ENCODE data around the gene HSPB7. TPM values are rescaled to one million over a fixed set of nuclear protein-coding genes. Genes with fewer than 3 reads are reported as not detected.

HSPB7 gene
- polyA plus RNA-seq, 1 donor (not counting 4 experiments of a cell fraction or from before 2014, with no cell fraction given): 0.05 TPM

- H3K4me1 ChIP-seq (ENCODE audit: control insufficient read depth, extremely low read depth, insufficient read depth, low read length): peaks cover 9% of the 10 kb centered on the region
- no peaks in the 10 kb centered on the region for H4K20me1 ChIP-seq (ENCODE audit: control insufficient read depth, extremely low read depth, insufficient read depth, low read length)
- DNase-seq (ENCODE audit: low read depth, low spot score) (no peak), FAIRE-seq (no peak)
- no peak overlapping the region for H3K4me2 ChIP-seq (ENCODE audit: control insufficient read depth, extremely low read depth, insufficient read depth, low read depth, low read length)
- no peak overlapping the region for H2AFZ ChIP-seq (ENCODE audit: control insufficient read depth, low read length)
- no peaks in the 10 kb centered on the region for H3K27me3 ChIP-seq (ENCODE audit: control insufficient read depth, extremely low read depth, insufficient read depth, low read length)
- H3K9me1 ChIP-seq (ENCODE audit: control insufficient read depth, extremely low read depth, insufficient read depth, low read length): no peaks in the 10 kb centered on the region
- no peak overlapping the region for H3K4me3 ChIP-seq (ENCODE audit: control insufficient read depth in 2 of 3, extremely low read depth in 1 of 3, insufficient read depth in 2 of 3, low read depth in 1 of 3, low read length in 3 of 3)
- H3K9me3 ChIP-seq (ENCODE audit: control insufficient read depth, low read depth, low read length): no peaks in the 10 kb centered on the region
- no peak for TF ChIP-seq EZH2 (IDR thresholded peaks at IDR 0.05; ENCODE audit: low read length)
- TF ChIP-seq CTCF (optimal IDR thresholded peaks at IDR 0.05 in 1 of 3, IDR thresholded peaks at IDR 0.05 in 1 of 3, conservative IDR thresholded peaks at IDR 0.05 in 1 of 3; ENCODE audit: extremely low read depth in 1 of 3, insufficient read depth in 2 of 3, low read length in 3 of 3): no peak
- peaks cover 15 to 29% of the 10 kb centered on the region in 2 experiments for H3K36me3 ChIP-seq (ENCODE audit: control insufficient read depth in 2 of 2, extremely low read depth in 1 of 2, insufficient read depth in 2 of 2, low read length in 2 of 2)
- H3K9ac ChIP-seq (ENCODE audit: control insufficient read depth, extremely low read depth, insufficient read depth, low read length): no peak overlapping the region
- H3K79me2 ChIP-seq (ENCODE audit: control insufficient read depth, insufficient read depth, low read length): peaks cover 70% of the 10 kb centered on the region
- H3K27ac ChIP-seq (ENCODE audit: control insufficient read depth, insufficient read depth, low read length): no peak overlapping the region
- dilution Hi-C loops (cut with MboI; ENCODE audit: extremely low pct_ligation_motif_present, low sequenced_read_pairs): no loop called here
These were observed 48.4 kb downstream of the HSPB7 start for GRCh38 chr1:15969321-15969880.

- H3K4me3 ChIP-seq (ENCODE audit: control insufficient read depth in 2 of 3, extremely low read depth in 1 of 3, insufficient read depth in 2 of 3, low read depth in 1 of 3, low read length in 3 of 3): no peak overlapping the region
- H3K4me1 ChIP-seq (ENCODE audit: control insufficient read depth, extremely low read depth, insufficient read depth, low read length): peaks cover 9% of the 10 kb centered on the region
- H3K9me1 ChIP-seq (ENCODE audit: control insufficient read depth, extremely low read depth, insufficient read depth, low read length): no peaks in the 10 kb centered on the region
- peaks cover 59% of the 10 kb centered on the region for H3K79me2 ChIP-seq (ENCODE audit: control insufficient read depth, insufficient read depth, low read length)
- no peak for DNase-seq (ENCODE audit: low read depth, low spot score)
- H4K20me1 ChIP-seq (ENCODE audit: control insufficient read depth, extremely low read depth, insufficient read depth, low read length): no peaks in the 10 kb centered on the region
- no peaks in the 10 kb centered on the region for H3K9me3 ChIP-seq (ENCODE audit: control insufficient read depth, low read depth, low read length)
- no peak overlapping the region for H3K9ac ChIP-seq (ENCODE audit: control insufficient read depth, extremely low read depth, insufficient read depth, low read length)
- no peak overlapping the region for H3K4me2 ChIP-seq (ENCODE audit: control insufficient read depth, extremely low read depth, insufficient read depth, low read depth, low read length)
- dilution Hi-C loops (cut with MboI; ENCODE audit: extremely low pct_ligation_motif_present, low sequenced_read_pairs): no loop called here
- no peaks in the 10 kb centered on the region for H3K27me3 ChIP-seq (ENCODE audit: control insufficient read depth, extremely low read depth, insufficient read depth, low read length)
- H3K36me3 ChIP-seq (ENCODE audit: control insufficient read depth in 2 of 2, extremely low read depth in 1 of 2, insufficient read depth in 2 of 2, low read length in 2 of 2): peaks cover 15 to 29% of the 10 kb centered on the region in 2 experiments
- no peak overlapping the region for H3K27ac ChIP-seq (ENCODE audit: control insufficient read depth, insufficient read depth, low read length)
- TF ChIP-seq CTCF (optimal IDR thresholded peaks at IDR 0.05 in 1 of 3, IDR thresholded peaks at IDR 0.05 in 1 of 3, conservative IDR thresholded peaks at IDR 0.05 in 1 of 3; ENCODE audit: extremely low read depth in 1 of 3, insufficient read depth in 2 of 3, low read length in 3 of 3) (no peak), EZH2 (IDR thresholded peaks at IDR 0.05; ENCODE audit: low read length) (no peak)
- FAIRE-seq: no peak
- no peak overlapping the region for H2AFZ ChIP-seq (ENCODE audit: control insufficient read depth, low read length)
These were observed 49.7 kb downstream of the HSPB7 start for GRCh38 chr1:15968172-15968571.
